Measurements from ENCODE around the gene KLK10. TPM values are rescaled to one million over a fixed set of nuclear protein-coding genes. Genes with fewer than 3 reads are reported as not detected.

KLK10 gene
- total RNA-seq, 4 donors from 2014 or later, result 73.4 to 816 (median 310) TPM

DNA sequence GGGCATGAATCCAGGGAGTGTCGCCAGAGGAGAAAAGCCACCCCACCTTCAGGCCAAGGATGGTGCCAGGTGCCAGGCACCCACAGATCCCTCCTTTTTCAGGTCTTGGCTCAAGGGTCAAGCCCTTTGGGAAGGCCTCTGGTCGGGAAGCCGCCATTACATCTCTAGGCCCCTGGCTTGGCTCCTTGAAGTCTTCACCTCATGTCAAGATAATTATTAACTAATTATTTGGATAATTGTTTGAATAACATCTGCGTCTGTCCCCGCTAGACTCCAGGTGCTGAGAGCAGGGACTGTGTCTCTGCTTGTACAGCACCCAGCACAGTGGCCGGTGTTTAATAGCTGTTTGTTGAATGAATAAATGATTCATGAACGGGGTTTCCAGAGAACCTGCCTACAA is 44.2 kb upstream of the KLK10 start:
- no peak for TF ChIP-seq POLR2A (IDR thresholded peaks at IDR 0.05)
- TF ChIP-seq, protein P1, sequence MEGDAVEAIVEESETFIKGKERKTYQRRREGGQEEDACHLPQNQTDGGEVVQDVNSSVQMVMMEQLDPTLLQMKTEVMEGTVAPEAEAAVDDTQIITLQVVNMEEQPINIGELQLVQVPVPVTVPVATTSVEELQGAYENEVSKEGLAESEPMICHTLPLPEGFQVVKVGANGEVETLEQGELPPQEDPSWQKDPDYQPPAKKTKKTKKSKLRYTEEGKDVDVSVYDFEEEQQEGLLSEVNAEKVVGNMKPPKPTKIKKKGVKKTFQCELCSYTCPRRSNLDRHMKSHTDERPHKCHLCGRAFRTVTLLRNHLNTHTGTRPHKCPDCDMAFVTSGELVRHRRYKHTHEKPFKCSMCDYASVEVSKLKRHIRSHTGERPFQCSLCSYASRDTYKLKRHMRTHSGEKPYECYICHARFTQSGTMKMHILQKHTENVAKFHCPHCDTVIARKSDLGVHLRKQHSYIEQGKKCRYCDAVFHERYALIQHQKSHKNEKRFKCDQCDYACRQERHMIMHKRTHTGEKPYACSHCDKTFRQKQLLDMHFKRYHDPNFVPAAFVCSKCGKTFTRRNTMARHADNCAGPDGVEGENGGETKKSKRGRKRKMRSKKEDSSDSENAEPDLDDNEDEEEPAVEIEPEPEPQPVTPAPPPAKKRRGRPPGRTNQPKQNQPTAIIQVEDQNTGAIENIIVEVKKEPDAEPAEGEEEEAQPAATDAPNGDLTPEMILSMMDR (IDR thresholded peaks at IDR 0.05), result no peak
- peak overlapping the region in 3 of 4 donors; percentile 80 to 92 (median 89) for H3K27ac ChIP-seq

DNA sequence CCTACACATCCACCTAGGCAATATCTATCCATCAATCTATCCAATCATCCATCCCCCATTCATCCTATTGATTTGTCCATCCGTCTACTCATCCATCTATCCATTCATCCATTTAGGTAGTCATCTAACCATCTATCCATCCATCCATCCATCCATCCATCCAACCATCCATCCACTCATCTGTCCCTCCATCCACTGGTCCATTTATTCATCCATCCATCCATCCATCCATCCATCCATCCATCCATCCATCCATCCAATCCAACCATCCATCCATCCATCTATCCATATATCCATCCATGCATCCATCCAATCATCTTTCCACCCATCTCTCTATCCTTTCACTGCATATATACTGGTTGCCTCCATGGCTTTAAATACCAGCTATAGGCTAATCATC is 41.5 kb upstream of the KLK10 start:
- Histone ChIP-seq H3K36me3 (peaks cover 0 to 36% (median 0%) of the 10 kb centered on the region in 3 donors), H3K27me3 (peaks cover 0 to 34% (median 3%) of the 10 kb centered on the region in 4 donors), H3K9me3 (no peaks in the 10 kb centered on the region), H3K4me3 (no peak overlapping the region), H3K4me1 (peaks cover 0 to 36% (median 6%) of the 10 kb centered on the region in 3 donors), H3K27ac (no peak overlapping the region)
- DNase-seq, result no peak
- 0% methylated on average over 1 of the region's 1 CpG for WGBS, 2 donors
- intact Hi-C loops (cut with DNase I), result no loop called here
- TF ChIP-seq POLR2A (IDR thresholded peaks at IDR 0.05), result no peak
- TF ChIP-seq, protein P1 (IDR thresholded peaks at IDR 0.05), result no peak

More for the DNA sequence above, 44.2 kb upstream of the KLK10 start:
- peaks cover 0 to 12% (median 0%) of the 10 kb centered on the region in 3 donors for H3K36me3 ChIP-seq
- DNase-seq, result no peak
- H3K9me3 ChIP-seq, result no peaks in the 10 kb centered on the region
- H3K4me1 ChIP-seq, result peaks cover 7 to 63% (median 11%) of the 10 kb centered on the region in 3 donors
- 67 to 79% methylated on average over 6 to 7 of the region's 7 CpGs for WGBS, 2 donors
- intact Hi-C loops (cut with DNase I), result no loop called here
- H3K27me3 ChIP-seq, result peaks cover 0 to 40% (median 3%) of the 10 kb centered on the region in 4 donors
- peak overlapping the region in 3 of 4 donors; percentile 32 to 48 (median 46) for H3K4me3 ChIP-seq

DNA sequence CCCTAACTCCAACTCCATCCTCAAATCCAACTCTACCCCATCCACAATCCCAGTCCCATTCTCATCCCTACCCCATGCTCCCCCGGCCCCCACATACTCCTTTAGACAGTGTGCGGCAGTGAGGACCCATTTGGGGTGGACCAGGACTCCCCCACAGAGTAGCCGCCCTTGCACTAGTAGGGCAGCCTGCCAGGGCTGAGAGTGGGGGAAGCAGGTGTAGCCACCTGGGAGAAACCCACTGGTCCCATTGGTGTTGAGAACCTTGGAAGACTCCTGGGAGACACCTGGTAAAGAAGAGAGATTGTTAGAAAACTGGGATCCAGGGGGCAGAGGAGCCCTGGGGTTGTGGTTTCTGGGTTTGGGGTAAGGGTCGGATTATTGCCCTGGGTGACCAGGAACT is 40.8 kb upstream of the KLK10 start:
- Histone ChIP-seq H3K9me3 (no peaks in the 10 kb centered on the region), H3K36me3 (peaks cover 0 to 40% (median 0%) of the 10 kb centered on the region in 3 donors), H3K4me1 (peaks cover 0 to 30% (median 3%) of the 10 kb centered on the region in 3 donors), H3K4me3 (no peak overlapping the region), H3K27ac (no peak overlapping the region), H3K27me3 (peaks cover 0 to 28% (median 3%) of the 10 kb centered on the region in 4 donors)
- 0 to 46% methylated on average over 1 to 3 of the region's 4 CpGs for WGBS, 2 donors
- intact Hi-C loops (cut with DNase I), result no loop called here
- no peak for DNase-seq
- no peak for TF ChIP-seq POLR2A (IDR thresholded peaks at IDR 0.05)
- TF ChIP-seq, protein P1 (IDR thresholded peaks at IDR 0.05), result no peak

DNA sequence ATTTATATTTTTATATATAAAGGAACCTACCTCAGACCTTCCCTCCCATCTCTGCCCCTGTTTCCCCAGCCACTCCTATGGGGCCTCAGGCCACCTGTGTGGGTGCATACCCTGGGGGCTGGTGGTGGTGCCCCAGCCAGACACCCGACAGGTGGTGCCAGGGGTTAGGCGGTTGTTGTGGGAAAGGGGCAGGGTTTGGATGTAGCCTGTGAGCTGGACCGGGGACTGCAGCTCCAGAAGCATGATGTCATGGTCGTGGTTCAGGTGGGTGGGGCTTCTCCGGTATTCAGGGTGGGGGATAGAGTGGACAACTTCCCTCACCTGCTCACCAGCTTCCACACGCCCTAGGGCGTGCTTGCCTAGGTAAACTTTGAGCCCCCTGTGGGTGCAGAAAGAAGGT is 40.2 kb upstream of the KLK10 start:
- TF ChIP-seq POLR2A (IDR thresholded peaks at IDR 0.05), result no peak
- TF ChIP-seq, protein P1 (IDR thresholded peaks at IDR 0.05), result no peak
- H3K27me3 ChIP-seq, result peaks cover 0 to 22% (median 1%) of the 10 kb centered on the region in 4 donors
- 58 to 73% methylated on average over 7 of the region's 7 CpGs for WGBS, 2 donors
- no peak for DNase-seq
- intact Hi-C loops (cut with DNase I), result no loop called here
- peaks cover 0 to 40% (median 0%) of the 10 kb centered on the region in 3 donors for H3K36me3 ChIP-seq
- H3K4me1 ChIP-seq, result peaks cover 0 to 24% (median 0%) of the 10 kb centered on the region in 3 donors
- no peak overlapping the region for H3K4me3 ChIP-seq
- no peaks in the 10 kb centered on the region for H3K9me3 ChIP-seq
- H3K27ac ChIP-seq, result no peak overlapping the region

DNA sequence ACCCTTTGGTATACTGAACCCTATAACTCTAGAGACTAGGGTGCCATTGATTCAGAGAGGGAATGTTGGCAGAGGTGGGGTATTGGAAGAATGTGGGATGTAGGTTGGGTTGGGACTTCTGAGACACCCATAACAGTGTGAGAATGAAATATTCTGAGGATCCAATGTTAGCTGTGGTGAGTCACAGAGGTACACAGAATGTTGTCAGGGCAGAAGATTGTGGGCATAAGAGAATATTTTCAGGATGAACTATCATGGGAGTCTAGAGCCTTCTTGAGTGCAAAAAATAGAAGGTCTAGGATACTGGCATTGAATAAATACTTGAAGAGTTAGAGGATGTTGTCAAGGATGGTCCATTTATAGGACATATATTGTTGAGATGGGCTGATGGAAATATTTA is 36.4 kb upstream of the KLK10 start:
- Histone ChIP-seq H3K27ac (no peak overlapping the region), H3K4me1 (peaks cover 0 to 9% (median 0%) of the 10 kb centered on the region in 3 donors), H3K36me3 (peaks cover 0 to 40% (median 0%) of the 10 kb centered on the region in 3 donors), H3K9me3 (no peaks in the 10 kb centered on the region), H3K27me3 (peaks cover 0 to 10% (median 0%) of the 10 kb centered on the region in 4 donors), H3K4me3 (no peak overlapping the region)
- intact Hi-C loops (cut with DNase I), result no loop called here
- DNase-seq, result no peak
- TF ChIP-seq, protein P1 (IDR thresholded peaks at IDR 0.05), result no peak
- no peak for TF ChIP-seq POLR2A (IDR thresholded peaks at IDR 0.05)
